HCT116 (cell line): ENCODE measurements around the gene LPCAT2. TPM values are rescaled to one million over a fixed set of nuclear protein-coding genes. Genes with fewer than 3 reads are reported as not detected.

Experiments
- ATAC-seq: fragments of 200-7000 bp; cut with Tn5 transposase; 2 replicates; pipeline ENCODE4 v1.9.1; 2020; ENCODE audit warnings: mild to moderate bottlenecking, moderate library complexity
- BruUV-seq: library from RNA; stranded (reverse); fragments of 400-500 nt; replicated peaks from 2 replicates; lab custom pipeline; 2021; lab: Mats Ljungman, UMichigan
- CTCF ChIA-PET: fragments of 300-600 bp; sonication (Branson Sonifier 250); formaldehyde crosslinking; loops from one replicate; lab custom pipeline; 2021; ENCODE audit warnings: antibody characterized with exemption; lab: Charles Lee
- POLR2A ChIA-PET: fragments of 300-600, 350-600 bp; sonication (Branson Sonifier 250); formaldehyde crosslinking; loops from one replicate; lab custom pipeline; 2021; ENCODE audit warnings: antibody characterized with exemption; lab: Charles Lee
- RAD21 ChIA-PET, 2 experiments: fragments of 300-600 bp; sonication (Branson Sonifier 250); formaldehyde crosslinking; loops; one replicate each; lab custom pipeline; 2023; ENCODE audit warnings: low total read pairs in 2 of 2; ENCODE audit not compliant: uncharacterized antibody in 2 of 2, unreplicated experiment in 2 of 2, low non-redundant PET in 1 of 2; lab: Charles Lee
- DNase-seq: peaks from one replicate; pipeline ENCODE4 v3.0.0-alpha.2; 2010; ENCODE audit warnings: low read depth, low spot score
- H2AFZ ChIP-seq: fragments of 200-600 bp; shearing (Covaris generic), sonication (generic); 2 replicates; pipeline ENCODE4 v1.6.1; 2017; ENCODE audit warnings: low read depth, mixed run types, mixed read lengths, antibody characterized with exemption, low read length; ENCODE audit not compliant: poor library complexity, severe bottlenecking
- H3K27ac ChIP-seq: 2 replicates; pipeline ENCODE4 v1.5.1; 2012; ENCODE audit warnings: low read depth, low read length
- H3K27me3 ChIP-seq: fragments of 200-600 bp; sonication (generic); 2 replicates; pipeline ENCODE4 v1.6.1; 2016; ENCODE audit warnings: mixed run types, low read length, mixed read lengths; ENCODE audit not compliant: insufficient read depth
- H3K36me3 ChIP-seq, 2 experiments: fragments of 200-500 bp in 1 of 2; fragments of 200-600 bp in 1 of 2; sonication (Bioruptor generic) in 1 of 2; sonication (generic) in 1 of 2; 2 replicates each; pipeline versions ENCODE4 v1.5.1 to v1.6.1; 2014 to 2016; ENCODE audit warnings: low read length in 2 of 2, inconsistent platforms in 1 of 2, mixed read lengths in 1 of 2, mixed run types in 1 of 2; ENCODE audit not compliant: insufficient read depth in 2 of 2, control insufficient read depth in 1 of 2
- H3K4me1 ChIP-seq, 2 experiments: fragments of 200-600 bp in 1 of 2; sonication (generic) in 1 of 2; 2 replicates each; pipeline versions ENCODE4 v1.5.1 to v1.6.1; 2012 to 2017; ENCODE audit warnings: low read length in 2 of 2, inconsistent platforms in 1 of 2, mild to moderate bottlenecking in 1 of 2, mixed read lengths in 1 of 2, mixed run types in 1 of 2, moderate library complexity in 1 of 2; ENCODE audit not compliant: insufficient read depth in 2 of 2, control insufficient read depth in 1 of 2
- H3K4me2 ChIP-seq: fragments of 200-600 bp; sonication (generic); 2 replicates; pipeline ENCODE4 v1.6.1; 2017; ENCODE audit warnings: mixed run types, low read length, mixed read lengths
- H3K4me3 ChIP-seq, 2 experiments: fragments of 200-600 bp in 1 of 2; sonication (generic) in 1 of 2; replicated peaks in 1 of 2; 2 replicates each; pipeline ENCODE4 v1.5.1; 2011 to 2016; ENCODE audit warnings: low read length in 2 of 2, control low read depth in 1 of 2, low read depth in 1 of 2, mild to moderate bottlenecking in 1 of 2, mixed read lengths in 1 of 2, mixed run types in 1 of 2
- H3K79me2 ChIP-seq: fragments of 200-600 bp; sonication (generic); 2 replicates; pipeline ENCODE4 v1.6.1; 2017; ENCODE audit warnings: mild to moderate bottlenecking, mixed run types, low read length, moderate library complexity, mixed read lengths; ENCODE audit not compliant: insufficient read depth
- H3K9ac ChIP-seq: fragments of 200-600 bp; sonication (generic); 2 replicates; pipeline ENCODE4 v1.6.1; 2016; ENCODE audit warnings: low read length, mixed read lengths
- H3K9me2 ChIP-seq: fragments of 200-600 bp; sonication (generic), shearing (Covaris generic); 2 replicates; pipeline ENCODE4 v1.6.1; 2017; ENCODE audit warnings: mixed run types, mild to moderate bottlenecking, moderate library complexity; ENCODE audit not compliant: insufficient read depth
- H3K9me3 ChIP-seq, 2 experiments: fragments of 200-500 bp in 1 of 2; fragments of 200-600 bp in 1 of 2; sonication (Bioruptor generic) in 1 of 2; sonication (generic) in 1 of 2; 2 replicates each; pipeline ENCODE4 v1.6.1; 2014 to 2017; ENCODE audit warnings: low read length in 2 of 2, mixed read lengths in 2 of 2, inconsistent platforms in 1 of 2, low read depth in 1 of 2, mild to moderate bottlenecking in 1 of 2, mixed run types in 1 of 2, moderate library complexity in 1 of 2; ENCODE audit not compliant: control insufficient read depth in 1 of 2, insufficient read depth in 1 of 2
- H4K20me1 ChIP-seq: fragments of 200-600 bp; sonication (generic), shearing (Covaris generic); 2 replicates; pipeline ENCODE4 v1.6.1; 2017; ENCODE audit warnings: mixed run types, mild to moderate bottlenecking, moderate library complexity; ENCODE audit not compliant: insufficient read depth
- CBX3 ChIP-seq: IDR thresholded peaks from 2 replicates; pipeline ENCODE4 v1.6.1; 2012; ENCODE audit warnings: low read depth
- CTCF ChIP-seq, 3 experiments: fragments of 200-600 bp in 1 of 3; sonication (generic) in 1 of 3; IDR thresholded peaks in 2 of 3; conservative IDR thresholded peaks in 1 of 3; 2 replicates each; pipeline ENCODE4 v1.5.1; 2012 to 2017; ENCODE audit warnings: low read depth in 2 of 3, low read length in 2 of 3, antibody characterized with exemption in 1 of 3, borderline replicate concordance in 1 of 3, control low read depth in 1 of 3, mild to moderate bottlenecking in 1 of 3, mixed read lengths in 1 of 3, mixed run types in 1 of 3, moderate library complexity in 1 of 3; ENCODE audit not compliant: insufficient read depth in 1 of 3
- EZH2 ChIP-seq: fragments of 200-600 bp; sonication (generic); IDR thresholded peaks from 2 replicates; pipeline ENCODE4 v1.6.1; 2017; ENCODE audit warnings: antibody characterized with exemption, mixed run types
- JUND ChIP-seq: IDR thresholded peaks from 2 replicates; pipeline ENCODE4 v1.6.1; 2012
- POLR2A ChIP-seq: IDR thresholded peaks from 2 replicates; pipeline ENCODE4 v1.7.0; 2011; ENCODE audit warnings: borderline replicate concordance; ENCODE audit not compliant: insufficient read depth, insufficient read length; ENCODE audit errors: extremely low read depth
- POLR2AphosphoS5 ChIP-seq: IDR thresholded peaks from 2 replicates; pipeline ENCODE4 v1.6.1; 2011; ENCODE audit warnings: mild to moderate bottlenecking, low read depth, low read length, moderate library complexity
- RAD21 ChIP-seq: IDR thresholded peaks from 2 replicates; pipeline ENCODE4 v1.6.1; 2012; ENCODE audit warnings: low read depth, mild to moderate bottlenecking
- REST ChIP-seq: IDR thresholded peaks from 2 replicates; pipeline ENCODE4 v1.6.1; 2012; ENCODE audit warnings: low read depth
- SP1 ChIP-seq: IDR thresholded peaks from 2 replicates; pipeline ENCODE4 v1.6.1; 2012; ENCODE audit warnings: low read depth
- SRF ChIP-seq: IDR thresholded peaks from 2 replicates; pipeline ENCODE4 v1.6.1; 2012; ENCODE audit warnings: low read depth
- YY1 ChIP-seq: IDR thresholded peaks from 2 replicates; pipeline ENCODE4 v1.6.1; 2011; ENCODE audit warnings: low read length, low read depth, moderate library complexity, mild to moderate bottlenecking; ENCODE audit not compliant: insufficient replicate concordance; ENCODE audit errors: extremely low read depth
- ZBTB33 ChIP-seq: IDR thresholded peaks from 2 replicates; pipeline ENCODE4 v1.6.1; 2011; ENCODE audit warnings: mild to moderate bottlenecking, low read length, moderate library complexity; ENCODE audit not compliant: insufficient replicate concordance; ENCODE audit errors: extremely low read depth
- ZFX ChIP-seq: fragments of 450-650 bp; IDR thresholded peaks from 2 replicates; pipeline ENCODE4 v1.6.1; 2017
- intact Hi-C: fragments of 100-400 bp; cut with micrococcal nuclease; formaldehyde crosslinking; loops from 2 replicates; pipeline ENCODE4 v1.10.0; 2022
- total RNA-seq: library from RNA; stranded (reverse); gene quantifications from one replicate; pipeline ENCODE4 v1.2.1, GENCODE V29; 2021; ENCODE audit not compliant: unreplicated experiment

Gene LPCAT2
- total RNA-seq, 1 experiment from 2014 or later, result 13.1 TPM

- CTCF ChIA-PET, result no interaction called here
- no peaks in the 10 kb centered on the region for H3K9me3 ChIP-seq
- no peak for DNase-seq
- no peak overlapping the region for H2AFZ ChIP-seq
- POLR2A ChIA-PET, result no interaction called here
- no TSS peak for BruUV-seq
- H3K27ac ChIP-seq, result no peak overlapping the region
- peaks cover 0 to 5% of the 10 kb centered on the region in 2 experiments; a peak in 1 of 4 replicates for H3K36me3 ChIP-seq
- no peak overlapping the region for H3K4me2 ChIP-seq
- no peak overlapping the region for H3K9ac ChIP-seq
- intact Hi-C loops, result no loop called here
- no peaks in the 10 kb centered on the region for H3K27me3 ChIP-seq
- no peak overlapping the region for H3K4me3 ChIP-seq
- no peak for TF ChIP-seq YY1
- no peak for TF ChIP-seq ZFX
- TF ChIP-seq POLR2AphosphoS5, result no peak
- TF ChIP-seq SRF, result no peak
- TF ChIP-seq POLR2A, result no peak
- no peak for TF ChIP-seq REST
- TF ChIP-seq RAD21, result no peak
- no peak for TF ChIP-seq CTCF (IDR thresholded peaks at IDR 0.05 in 2 of 3, conservative IDR thresholded peaks at IDR 0.05 in 1 of 3; ENCODE audit: borderline replicate concordance in 1 of 3, insufficient read depth in 1 of 3, low read depth in 2 of 3, low read length in 2 of 3)
- TF ChIP-seq SP1, result no peak
- no peak for TF ChIP-seq CBX3
- TF ChIP-seq JUND, result no peak
- no peak for TF ChIP-seq ZBTB33
- no peak for TF ChIP-seq EZH2
- H3K4me1 ChIP-seq, result no peaks in the 10 kb centered on the region
- no peaks in the 10 kb centered on the region for H3K9me2 ChIP-seq
- no peak for ATAC-seq
- H3K79me2 ChIP-seq, result no peaks in the 10 kb centered on the region
- RAD21 ChIA-PET, result no interaction called here
- H4K20me1 ChIP-seq, result no peaks in the 10 kb centered on the region
Measured at GRCh38 chr16:55576384-55576783, 67.5 kb downstream of the LPCAT2 start.
